Embryonic facial prominence (tissue), 1 donor: ENCODE results near the gene ALPL.

Experiments used
- DNase-seq: peaks from one replicate; pipeline ENCODE4 v3.0.0-alpha.2; 2016; ENCODE audit errors: extremely low spot score

Gene ALPL

DNA sequence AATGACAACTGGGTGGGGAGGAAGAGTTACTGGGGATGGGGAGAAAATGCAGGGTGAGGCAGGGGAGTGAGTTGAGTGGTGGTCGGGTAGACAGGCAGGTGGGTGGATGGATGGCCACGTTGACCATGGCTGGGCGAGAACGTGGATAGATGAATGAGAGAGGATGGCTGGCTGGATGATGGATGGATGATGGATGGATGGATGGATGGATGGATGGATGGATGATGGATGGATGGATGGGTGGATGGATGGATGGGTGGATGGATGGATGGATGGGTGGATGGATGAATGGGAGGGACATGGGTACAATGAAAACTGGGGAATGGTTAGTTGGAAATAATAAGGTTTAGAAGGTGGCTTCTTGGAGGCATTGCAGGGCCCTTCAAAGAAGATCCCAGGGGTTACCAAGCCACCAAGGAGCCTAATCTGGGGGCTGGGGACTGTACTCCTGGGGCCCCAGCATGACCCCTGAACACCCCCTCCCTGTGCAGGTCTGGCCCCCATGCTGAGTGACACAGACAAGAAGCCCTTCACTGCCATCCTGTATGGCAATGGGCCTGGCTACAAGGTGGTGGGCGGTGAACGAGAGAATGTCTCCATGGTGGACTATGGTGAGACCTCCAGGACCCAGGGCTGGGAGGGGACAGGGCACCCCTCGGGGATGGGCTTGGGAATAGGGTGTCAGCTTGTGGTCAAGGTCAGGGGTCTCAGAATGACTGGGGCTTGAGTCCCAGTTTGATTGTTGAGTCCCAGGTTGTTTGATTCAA is 67.0 kb downstream of the ALPL start:
- DNase-seq, result no peak

DNA sequence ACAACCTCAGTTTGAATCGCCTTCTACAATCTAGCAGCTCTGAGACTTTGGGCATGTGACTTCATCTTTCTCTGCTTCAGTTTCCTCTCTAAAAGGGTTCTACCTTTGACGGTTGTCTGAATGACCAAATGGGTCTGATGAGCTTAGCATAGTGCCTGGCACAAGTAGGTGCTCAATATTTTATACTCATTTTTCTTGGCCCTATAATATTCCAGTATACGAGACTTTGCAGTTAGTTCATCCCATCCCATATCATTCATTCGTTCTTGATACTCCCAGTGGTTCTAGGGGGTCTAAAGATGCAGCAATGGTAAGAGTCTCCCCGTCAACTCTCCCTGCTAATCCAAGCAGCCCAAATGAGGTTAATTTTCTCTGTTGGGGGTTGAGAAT is 67.6 kb downstream of the ALPL start:
- DNase-seq, result no peak

- no peak for DNase-seq
Observed at GRCh38 chr1:21577324-21577723, 68.1 kb downstream of the ALPL start.

DNA sequence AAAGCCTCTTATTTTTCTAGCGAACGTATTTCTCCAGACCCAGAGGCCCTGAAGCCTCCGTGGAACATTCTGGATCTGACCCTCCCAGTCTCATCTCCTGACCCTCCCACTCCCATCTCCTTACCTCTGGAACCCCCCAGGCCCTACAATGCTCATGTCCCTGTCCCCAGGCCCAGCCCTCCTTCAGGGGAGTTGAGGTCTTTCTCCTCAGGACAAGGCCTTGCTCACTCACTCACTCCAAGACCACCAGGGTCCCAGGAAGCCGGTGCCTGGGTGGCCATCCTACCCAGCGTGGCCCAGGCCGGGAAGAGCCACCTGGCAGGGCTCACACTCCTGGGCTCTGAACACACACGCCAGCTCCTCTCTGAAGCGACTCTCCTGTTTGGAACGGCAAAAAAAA is 68.7 kb downstream of the ALPL start:
- DNase-seq, result no peak

GRCh38 chr1:21579791-21580190 is 70.6 kb downstream of the ALPL start:
- DNase-seq, result no peak

GRCh38 chr1:21584096-21584495 is 74.9 kb downstream of the ALPL start:
- no peak for DNase-seq

- DNase-seq, result no peak
Observed at GRCh38 chr1:21585037-21585436, 75.8 kb downstream of the ALPL start.

- DNase-seq, result no peak
Observed at GRCh38 chr1:21586222-21586621, 77.0 kb downstream of the ALPL start.

GRCh38 chr1:21586846-21587601 is 77.8 kb downstream of the ALPL start:
- DNase-seq, result no peak

DNA sequence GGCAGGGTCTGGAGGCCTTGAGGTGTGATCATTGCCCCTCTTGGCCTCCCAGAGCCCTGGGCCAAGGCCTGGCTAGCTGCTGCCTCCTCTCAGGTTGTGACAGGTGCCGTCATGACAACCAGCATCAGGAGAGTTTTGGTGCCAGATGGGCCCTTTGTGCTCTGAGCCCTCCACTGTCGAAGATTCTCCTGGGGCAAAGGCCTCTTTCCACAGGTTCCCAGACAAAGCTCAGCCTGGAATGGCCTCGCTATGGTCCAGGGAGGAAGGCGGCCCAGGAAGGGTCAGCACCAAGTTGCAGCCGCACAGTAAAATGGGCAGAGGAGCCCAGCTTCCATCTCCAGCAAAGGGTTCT is 78.4 kb downstream of the ALPL start:
- no peak for DNase-seq

GRCh38 chr1:21589618-21590017 is 80.4 kb downstream of the ALPL start:
- no peak for DNase-seq

GRCh38 chr1:21590126-21590880 is 81.1 kb downstream of the ALPL start:
- no peak for DNase-seq

DNA sequence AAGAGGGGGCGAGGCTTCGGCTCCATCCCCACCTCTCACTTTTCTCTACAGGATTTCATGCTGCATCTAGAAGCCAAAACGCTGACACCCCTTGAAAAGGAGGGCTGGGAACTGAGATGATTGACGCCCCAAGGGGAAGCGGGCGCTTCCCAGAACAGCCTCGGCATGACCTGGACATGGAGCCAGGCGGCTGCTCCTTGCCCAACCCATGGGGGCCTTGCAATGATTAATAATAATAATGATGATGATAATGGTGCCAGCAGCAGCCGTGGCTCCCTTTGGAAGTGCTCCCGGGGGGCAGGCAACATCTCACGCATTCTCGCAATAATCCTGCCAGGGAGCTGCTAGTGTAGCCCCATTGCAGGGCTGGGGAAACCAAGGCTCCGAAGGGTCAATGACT is 81.7 kb downstream of the ALPL start:
- DNase-seq, result no peak

DNA sequence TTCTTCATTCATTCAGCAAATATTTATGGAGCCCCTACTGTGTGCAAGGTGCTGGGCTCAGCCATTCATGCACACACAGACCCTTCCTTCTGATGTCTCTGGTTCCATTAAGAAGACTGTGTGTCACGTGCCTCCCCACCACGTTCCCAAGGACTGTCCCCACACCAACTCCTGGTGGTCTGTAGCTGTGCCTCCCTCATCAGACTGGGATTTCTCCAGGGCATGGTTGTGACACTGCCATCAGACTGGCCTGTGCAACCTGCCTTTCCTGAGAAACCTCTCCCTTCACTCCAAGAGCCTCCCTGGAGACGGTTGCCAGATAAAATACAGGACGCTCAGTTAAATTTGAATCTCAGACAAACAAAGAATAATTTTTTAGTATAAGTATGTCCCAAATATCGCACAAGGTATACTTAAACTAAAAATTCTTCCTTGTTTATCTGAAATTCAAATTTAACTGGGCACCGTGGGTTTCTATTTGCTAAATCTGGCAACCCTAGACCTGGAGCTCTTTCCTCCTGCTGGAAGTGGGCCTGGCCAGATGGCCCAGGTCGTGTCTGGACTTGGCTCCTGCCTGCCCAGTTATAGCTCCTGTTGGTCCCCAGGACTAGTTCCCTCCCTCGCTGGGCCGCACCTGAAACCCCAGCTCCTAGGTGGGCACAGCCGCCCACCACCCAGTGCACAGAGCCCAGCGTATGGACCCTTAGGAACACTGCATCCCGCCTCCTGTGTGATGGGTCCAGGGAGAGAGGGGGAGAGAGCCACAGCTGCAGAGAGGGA is 83.1 kb downstream of the ALPL start:
- no peak for DNase-seq

DNA sequence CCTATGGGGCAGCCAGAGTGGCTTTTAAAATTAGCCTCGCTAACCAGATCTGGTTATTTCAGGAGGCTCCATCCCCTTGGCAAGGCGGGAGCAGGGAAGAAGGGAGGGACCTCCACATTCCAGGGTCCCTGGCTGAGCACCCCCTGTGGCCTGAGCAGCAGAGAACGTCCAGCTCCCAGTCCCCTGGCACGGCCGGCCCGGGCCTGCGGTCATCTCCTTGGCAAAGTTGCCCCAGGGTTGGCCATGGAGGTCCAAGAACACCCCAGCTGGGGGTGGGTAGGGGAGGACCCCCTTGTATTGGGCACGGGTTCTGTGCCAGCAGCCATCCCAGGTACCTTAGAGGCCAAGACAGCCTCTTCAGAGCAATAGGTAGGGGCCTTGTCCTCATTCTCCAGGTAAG is 84.0 kb downstream of the ALPL start:
- no peak for DNase-seq

DNA sequence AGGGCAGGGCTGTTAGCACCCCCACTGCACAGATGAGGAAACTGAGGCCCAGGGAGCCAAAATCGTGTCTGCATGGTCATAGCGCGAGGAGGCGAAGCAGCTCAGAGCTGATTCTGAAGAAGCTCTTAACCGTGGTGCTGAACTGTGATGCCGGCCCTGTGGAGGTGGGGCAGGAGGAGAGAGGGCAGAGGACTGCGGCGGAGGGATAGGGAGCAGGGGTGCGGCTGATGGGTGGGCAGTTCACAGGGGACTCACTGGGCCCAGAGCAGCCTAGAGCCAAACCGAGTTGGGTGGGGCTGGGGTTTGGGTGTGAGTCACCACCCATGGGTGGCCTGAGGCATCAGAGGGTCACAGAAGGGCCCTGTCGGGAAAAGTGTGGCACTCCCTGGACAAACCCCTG is 85.3 kb downstream of the ALPL start:
- DNase-seq, result no peak

GRCh38 chr1:21594935-21595897 is 86.0 kb downstream of the ALPL start:
- no peak for DNase-seq

- DNase-seq, result no peak
Observed at GRCh38 chr1:21596174-21596573, 87.0 kb downstream of the ALPL start.

- no peak for DNase-seq
Observed at GRCh38 chr1:21596628-21597027, 87.4 kb downstream of the ALPL start.

GRCh38 chr1:21597753-21598152 is 88.5 kb downstream of the ALPL start:
- DNase-seq, result no peak

GRCh38 chr1:21598417-21598816 is 89.2 kb downstream of the ALPL start:
- no peak for DNase-seq
